SU-DHL-6 (cell line): ENCODE data around the gene NT5DC2.

Experiments used
- H2AFZ ChIP-seq: fragments of 200-600 bp; sonication (generic); 2 replicates; pipeline ENCODE4 v1.6.1; 2014; ENCODE audit warnings: low read depth, mild to moderate bottlenecking, moderate library complexity, mixed read lengths, antibody characterized with exemption, low read length; ENCODE audit not compliant: severe bottlenecking
- H3F3A ChIP-seq: fragments of 200-600 bp; shearing (Covaris generic); 2 replicates; pipeline ENCODE4 v1.6.0; 2016; ENCODE audit warnings: antibody characterized with exemption, mild to moderate bottlenecking; ENCODE audit not compliant: insufficient read depth
- H3K27ac ChIP-seq: fragments of 200-600 bp; sonication (generic); 2 replicates; pipeline ENCODE4 v1.5.1; 2016; ENCODE audit warnings: low read depth, mild to moderate bottlenecking, low read length, moderate library complexity, mixed read lengths
- H3K27me3 ChIP-seq: fragments of 200-600 bp; sonication (generic), shearing (Covaris generic); 2 replicates; pipeline ENCODE4 v1.6.0; 2014; ENCODE audit warnings: mild to moderate bottlenecking, low read length
- H3K36me3 ChIP-seq: fragments of 200-600 bp; sonication (generic); 2 replicates; pipeline ENCODE4 v1.6.1; 2014; ENCODE audit warnings: mild to moderate bottlenecking, low read length, mixed read lengths
- H3K4me2 ChIP-seq: fragments of 300-600, 200-600 bp; shearing (Covaris generic), sonication (generic); 2 replicates; pipeline ENCODE4 v1.6.0; 2014; ENCODE audit warnings: low read length, low read depth, mild to moderate bottlenecking; ENCODE audit not compliant: poor library complexity, severe bottlenecking
- H3K4me3 ChIP-seq: fragments of 200-600 bp; sonication (generic); 2 replicates; pipeline ENCODE4 v1.5.1; 2014; ENCODE audit warnings: antibody characterized with exemption, low read length, mild to moderate bottlenecking, mixed read lengths; ENCODE audit not compliant: insufficient read depth, poor library complexity, severe bottlenecking
- H3K79me2 ChIP-seq: fragments of 200-600 bp; sonication (generic); 2 replicates; pipeline ENCODE4 v1.6.1; 2014; ENCODE audit warnings: mild to moderate bottlenecking, low read length, moderate library complexity; ENCODE audit not compliant: insufficient read depth
- H3K9ac ChIP-seq: fragments of 200-600 bp; sonication (generic); 2 replicates; pipeline ENCODE4 v1.7.0; 2014; ENCODE audit warnings: mild to moderate bottlenecking, low read length
- H3K9me2 ChIP-seq: fragments of 200-600 bp; sonication (generic); replicated peaks from 2 replicates; pipeline ENCODE4 v1.6.1; 2014; ENCODE audit warnings: low read length; ENCODE audit not compliant: insufficient read depth
- H3K9me3 ChIP-seq: fragments of 200-600 bp; sonication (generic); 2 replicates; pipeline ENCODE4 v1.6.1; 2014; ENCODE audit warnings: low read length, mixed read lengths; ENCODE audit not compliant: insufficient read depth
- H4K20me1 ChIP-seq: fragments of 200-600 bp; sonication (generic); 2 replicates; pipeline ENCODE4 v1.6.1; 2014; ENCODE audit warnings: low read depth, mild to moderate bottlenecking, antibody characterized with exemption, low read length, moderate library complexity, mixed read lengths
- EZH2phosphoT487 ChIP-seq: fragments of 200-600 bp; sonication (generic), shearing (Covaris generic); conservative IDR thresholded peaks from 2 replicates; pipeline ENCODE4 v1.6.1; 2018; ENCODE audit warnings: mild to moderate bottlenecking, antibody characterized with exemption, low read length, moderate library complexity, mixed read lengths
- TF ChIP-seq, protein P1 (sequence below): fragments of 200-600 bp; sonication (generic); IDR thresholded peaks from one replicate; pipeline ENCODE4 v1.5.1; 2017; ENCODE audit warnings: antibody characterized with exemption, mild to moderate bottlenecking, low read length, moderate library complexity; ENCODE audit not compliant: insufficient read depth, poor library complexity, severe bottlenecking

Gene NT5DC2

DNA sequence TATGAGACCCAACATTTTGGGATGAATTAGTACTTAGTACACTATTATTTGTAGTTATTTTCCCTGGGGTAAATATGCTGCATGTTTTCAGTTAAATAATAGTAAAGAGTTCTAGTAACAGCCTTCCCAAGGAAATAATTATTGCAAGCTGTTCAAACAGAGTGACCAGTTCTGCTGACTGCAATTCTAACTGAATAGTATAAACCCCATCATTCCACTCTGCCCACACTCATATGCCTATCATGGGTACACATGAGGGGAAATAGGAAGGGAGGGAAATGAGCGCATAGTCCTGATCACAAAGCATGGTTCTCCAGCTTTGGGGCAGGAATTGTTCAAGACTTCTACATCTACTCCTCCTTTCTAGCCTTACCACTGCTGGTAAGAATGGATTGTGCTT lies 21.4 kb upstream of the NT5DC2 start:
- no peak overlapping the region for H3K4me3 ChIP-seq
- TF ChIP-seq, protein P1, sequence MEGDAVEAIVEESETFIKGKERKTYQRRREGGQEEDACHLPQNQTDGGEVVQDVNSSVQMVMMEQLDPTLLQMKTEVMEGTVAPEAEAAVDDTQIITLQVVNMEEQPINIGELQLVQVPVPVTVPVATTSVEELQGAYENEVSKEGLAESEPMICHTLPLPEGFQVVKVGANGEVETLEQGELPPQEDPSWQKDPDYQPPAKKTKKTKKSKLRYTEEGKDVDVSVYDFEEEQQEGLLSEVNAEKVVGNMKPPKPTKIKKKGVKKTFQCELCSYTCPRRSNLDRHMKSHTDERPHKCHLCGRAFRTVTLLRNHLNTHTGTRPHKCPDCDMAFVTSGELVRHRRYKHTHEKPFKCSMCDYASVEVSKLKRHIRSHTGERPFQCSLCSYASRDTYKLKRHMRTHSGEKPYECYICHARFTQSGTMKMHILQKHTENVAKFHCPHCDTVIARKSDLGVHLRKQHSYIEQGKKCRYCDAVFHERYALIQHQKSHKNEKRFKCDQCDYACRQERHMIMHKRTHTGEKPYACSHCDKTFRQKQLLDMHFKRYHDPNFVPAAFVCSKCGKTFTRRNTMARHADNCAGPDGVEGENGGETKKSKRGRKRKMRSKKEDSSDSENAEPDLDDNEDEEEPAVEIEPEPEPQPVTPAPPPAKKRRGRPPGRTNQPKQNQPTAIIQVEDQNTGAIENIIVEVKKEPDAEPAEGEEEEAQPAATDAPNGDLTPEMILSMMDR, result no peak
- no peak for TF ChIP-seq EZH2phosphoT487
- no peaks in the 10 kb centered on the region for H3K27me3 ChIP-seq
- no peak overlapping the region for H3K9ac ChIP-seq
- H3K4me2 ChIP-seq, result no peak overlapping the region
- 0 out of 2 replicates have a peak, but pooled peaks cover 7% of the 10 kb centered on the region for H3F3A ChIP-seq
- H3K9me3 ChIP-seq, result no peaks in the 10 kb centered on the region
- H3K79me2 ChIP-seq, result no peaks in the 10 kb centered on the region
- H3K36me3 ChIP-seq, result peaks cover 14% of the 10 kb centered on the region; the same call in 1 of the 2 replicates
- H3K9me2 ChIP-seq, result no peaks in the 10 kb centered on the region
- H3K27ac ChIP-seq, result no peak overlapping the region
- H2AFZ ChIP-seq, result no peak overlapping the region
- H4K20me1 ChIP-seq, result no peaks in the 10 kb centered on the region

DNA sequence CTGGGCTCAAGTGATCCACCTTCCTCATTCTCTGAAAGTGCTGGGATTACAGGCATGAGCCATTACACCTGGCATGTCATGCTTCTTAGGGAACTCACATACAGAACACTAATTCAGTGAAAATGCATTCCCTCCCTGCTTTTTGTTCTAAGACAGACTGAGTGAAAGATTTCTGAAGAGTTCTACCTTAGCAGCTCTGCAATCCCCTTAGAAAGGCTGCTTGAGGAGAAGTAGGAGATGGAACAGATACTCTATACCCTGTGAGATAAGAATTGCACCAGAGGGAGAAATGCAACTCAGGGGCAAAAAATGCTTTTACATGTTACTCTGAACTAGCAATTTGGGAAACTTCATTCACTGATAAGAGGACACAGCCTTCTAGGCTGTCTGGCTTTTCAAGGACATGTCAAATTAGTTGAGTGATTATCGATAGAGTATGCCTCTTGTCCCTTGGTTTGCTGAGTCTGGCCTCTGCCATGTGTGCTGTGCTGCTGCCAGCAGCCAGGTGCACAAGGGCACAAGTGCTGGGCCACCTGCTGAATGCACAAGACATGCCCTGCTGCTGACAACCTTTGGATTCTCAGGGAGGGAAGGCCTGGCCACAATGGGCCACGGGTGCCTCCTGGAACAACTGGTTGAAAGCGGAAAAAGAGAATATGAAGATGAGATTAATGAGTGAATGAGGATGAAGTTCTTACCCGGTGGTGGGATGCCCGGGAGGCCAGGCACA lies 20.5 kb upstream of the NT5DC2 start:
- Histone ChIP-seq H3K4me3 (no peak overlapping the region), H3K36me3 (peaks cover 13% of the 10 kb centered on the region; the same call in 1 of the 2 replicates), H2AFZ (no peak overlapping the region), H3K4me2 (no peak overlapping the region), H3K9ac (no peak overlapping the region), H3K9me3 (no peaks in the 10 kb centered on the region), H3K27me3 (no peaks in the 10 kb centered on the region), H3K27ac (no peak overlapping the region), H3F3A (0 out of 2 replicates have a peak, but pooled peaks cover 7% of the 10 kb centered on the region), H3K9me2 (no peaks in the 10 kb centered on the region), H3K79me2 (no peaks in the 10 kb centered on the region), H4K20me1 (no peaks in the 10 kb centered on the region)
- TF ChIP-seq EZH2phosphoT487, result no peak
- TF ChIP-seq, protein P1, result no peak

DNA sequence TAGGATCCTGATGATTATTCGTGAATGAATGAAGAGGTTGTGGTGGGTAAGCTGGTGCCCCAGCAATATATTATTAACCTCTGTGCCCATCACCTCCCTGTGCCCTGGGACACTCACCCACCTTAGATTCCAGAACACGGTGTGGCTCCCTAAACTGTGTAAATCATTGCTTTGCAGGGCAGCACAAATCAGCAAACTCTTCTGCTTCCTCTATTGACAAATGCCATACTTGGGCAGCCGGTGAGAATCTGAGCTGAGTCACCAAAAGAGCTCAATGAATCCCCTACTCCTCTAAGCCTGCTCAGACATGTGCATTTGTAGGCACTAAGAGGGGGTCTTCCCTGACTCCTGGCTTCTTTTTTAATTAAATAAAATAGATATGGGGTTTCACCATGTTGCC lies 18.4 kb upstream of the NT5DC2 start:
- Histone ChIP-seq H3K27ac (no peak overlapping the region), H3F3A (peaks cover 17% of the 10 kb centered on the region), H2AFZ (no peak overlapping the region), H3K4me3 (no peak overlapping the region), H3K9me3 (no peaks in the 10 kb centered on the region), H3K79me2 (no peaks in the 10 kb centered on the region), H3K4me2 (no peak overlapping the region), H4K20me1 (peaks cover 1% of the 10 kb centered on the region; the same call in 1 of the 2 replicates), H3K36me3 (peaks cover 26% of the 10 kb centered on the region), H3K9ac (no peak overlapping the region), H3K9me2 (no peaks in the 10 kb centered on the region), H3K27me3 (no peaks in the 10 kb centered on the region)
- TF ChIP-seq EZH2phosphoT487, result no peak
- TF ChIP-seq, protein P1, result no peak
